Activated T-cell treated with anti-CD3 and anti-CD28 coated beads, Interleukin-2, amount 50 U/mL, for 4 hours (primary cell): ENCODE results near the gene ZDHHC24. TPM values are rescaled to one million over a fixed set of nuclear protein-coding genes. Genes with fewer than 3 reads are reported as not detected.
"Not testable (repeated sequence)": the region's sequence is repeated elsewhere in the genome, so short reads cannot be mapped to it uniquely, and the experiment has no call there.

Experiments used
- ATAC-seq, 2 donors: fragments of 200-7000 bp; cut with Tn5 transposase; one replicate each; pipeline ENCODE4 v1.10.0; 2021
- DNase-seq: peaks from one replicate; pipeline ENCODE4 v3.0.0-alpha.2; 2020
- H3K27me3 Mint-ChIP-seq: one replicate; pipeline ENCODE4 v1.8.0; 2021; ENCODE audit warnings: low read depth, mixed read lengths
- H3K36me3 Mint-ChIP-seq: one replicate; pipeline ENCODE4 v1.8.0; 2022; ENCODE audit warnings: mixed read lengths; ENCODE audit not compliant: insufficient read depth
- H3K4me1 Mint-ChIP-seq: one replicate; pipeline ENCODE4 v1.8.0; 2021; ENCODE audit warnings: low read depth, mixed read lengths
- H3K4me3 Mint-ChIP-seq: one replicate; pipeline ENCODE4 v1.8.0; 2021; ENCODE audit warnings: mild to moderate bottlenecking, moderate library complexity, mixed read lengths
- H3K9me3 Mint-ChIP-seq: one replicate; pipeline ENCODE4 v1.8.0; 2021; ENCODE audit warnings: mixed read lengths
- total RNA-seq, 3 donors: library from RNA; stranded (reverse); gene quantifications; one replicate each; pipeline ENCODE4 v1.2.1, GENCODE V29; 2021

The ZDHHC24 gene
- 1 to 10 TPM; 6.3 to 7.3 (median 6.4) TPM for total RNA-seq

- no peaks in the 10 kb centered on the region for H3K9me3 Mint-ChIP-seq
- H3K4me1 Mint-ChIP-seq, result peaks cover 38% of the 10 kb centered on the region
- H3K27me3 Mint-ChIP-seq, result no peaks in the 10 kb centered on the region
- DNase-seq, result peak; percentile 76
- peak; percentile 87 to 89 for ATAC-seq
- H3K4me3 Mint-ChIP-seq, result peak within 1 kb of the TSS; percentile 89
- H3K36me3 Mint-ChIP-seq, result peaks cover 14% of the 10 kb centered on the region
These were observed at the start of gene ZDHHC24 for GRCh38 chr11:66545701-66546367. TSS of gene ZDHHC24 (minus strand) at chr11:66546048. CDS start at chr11:66546003, 45 bp downstream.

- DNase-seq, result no peak
- H3K36me3 Mint-ChIP-seq, result peaks cover 6% of the 10 kb centered on the region
- H3K9me3 Mint-ChIP-seq, result no peaks in the 10 kb centered on the region
- H3K4me1 Mint-ChIP-seq, result peaks cover 27% of the 10 kb centered on the region
- peak overlapping the region; percentile 71 for H3K4me3 Mint-ChIP-seq
- ATAC-seq, result no peak
- H3K27me3 Mint-ChIP-seq, result no peaks in the 10 kb centered on the region
These were observed 49.5 kb upstream of the ZDHHC24 start for GRCh38 chr11:66595245-66595904.

- no peaks in the 10 kb centered on the region for H3K27me3 Mint-ChIP-seq
- peaks cover 2% of the 10 kb centered on the region for H3K36me3 Mint-ChIP-seq
- DNase-seq (no peak), ATAC-seq (no peak)
- peaks cover 27% of the 10 kb centered on the region for H3K4me1 Mint-ChIP-seq
- H3K4me3 Mint-ChIP-seq, result peak overlapping the region; percentile 99
- no peaks in the 10 kb centered on the region for H3K9me3 Mint-ChIP-seq
These were observed 47.8 kb upstream of the ZDHHC24 start for GRCh38 chr11:66593650-66594049.

- peak overlapping the region; percentile 99 for H3K4me3 Mint-ChIP-seq
- no peaks in the 10 kb centered on the region for H3K36me3 Mint-ChIP-seq
- H3K4me1 Mint-ChIP-seq, result peaks cover 27% of the 10 kb centered on the region
- H3K27me3 Mint-ChIP-seq, result no peaks in the 10 kb centered on the region
- ATAC-seq (peak in 1 of 2 donors; percentile 9), DNase-seq (no peak)
- H3K9me3 Mint-ChIP-seq, result no peaks in the 10 kb centered on the region
These were observed 47.4 kb upstream of the ZDHHC24 start for GRCh38 chr11:66593303-66593635.

GRCh38 chr11:66592457-66593302 is 46.8 kb upstream of the ZDHHC24 start, which contains the start of the genes CCDC87 and CCS:
TSS of gene CCDC87 (minus strand) at chr11:66593063. CDS start at chr11:66593015, 48 bp downstream.
TSS of gene CCS (plus strand) at chr11:66593185. CDS start at chr11:66593262, 77 bp downstream.
- Mint-ChIP-seq H3K4me3 (peak within 1 kb of the TSS; percentile 99), H3K4me1 (peaks cover 27% of the 10 kb centered on the region), H3K9me3 (no peaks in the 10 kb centered on the region), H3K36me3 (no peaks in the 10 kb centered on the region), H3K27me3 (no peaks in the 10 kb centered on the region)
- peak; percentile 99 to 100 for ATAC-seq
- peak; percentile 99 for DNase-seq

GRCh38 chr11:66591175-66591574 is 45.3 kb upstream of the ZDHHC24 start:
- peaks cover 27% of the 10 kb centered on the region for H3K4me1 Mint-ChIP-seq
- no peaks in the 10 kb centered on the region for H3K27me3 Mint-ChIP-seq
- H3K4me3 Mint-ChIP-seq, result no peak overlapping the region
- DNase-seq, result no peak
- no peak for ATAC-seq
- no peaks in the 10 kb centered on the region for H3K36me3 Mint-ChIP-seq
- no peaks in the 10 kb centered on the region for H3K9me3 Mint-ChIP-seq

- no peaks in the 10 kb centered on the region for H3K27me3 Mint-ChIP-seq
- no peaks in the 10 kb centered on the region for H3K36me3 Mint-ChIP-seq
- no peak for DNase-seq
- H3K4me1 Mint-ChIP-seq, result peaks cover 20% of the 10 kb centered on the region
- H3K9me3 Mint-ChIP-seq, result no peaks in the 10 kb centered on the region
- ATAC-seq, result no peak
- H3K4me3 Mint-ChIP-seq, result no peak overlapping the region
These were observed 44.3 kb upstream of the ZDHHC24 start for GRCh38 chr11:66589996-66590675.

GRCh38 chr11:66589315-66589714 is 43.5 kb upstream of the ZDHHC24 start:
- not testable (repeated sequence) for H3K9me3 Mint-ChIP-seq, DNase-seq, H3K4me3 Mint-ChIP-seq, H3K27me3 Mint-ChIP-seq, H3K36me3 Mint-ChIP-seq, ATAC-seq
- peaks cover 12% of the 10 kb centered on the region for H3K4me1 Mint-ChIP-seq

GRCh38 chr11:66586136-66586535 is 40.3 kb upstream of the ZDHHC24 start:
- no peaks in the 10 kb centered on the region for H3K36me3 Mint-ChIP-seq
- no peak overlapping the region for H3K4me3 Mint-ChIP-seq
- H3K4me1 Mint-ChIP-seq, result no peaks in the 10 kb centered on the region
- DNase-seq, result no peak
- no peaks in the 10 kb centered on the region for H3K27me3 Mint-ChIP-seq
- H3K9me3 Mint-ChIP-seq, result peaks cover 11% of the 10 kb centered on the region
- ATAC-seq, result no peak

GRCh38 chr11:66585447-66585846 is 39.6 kb upstream of the ZDHHC24 start:
- H3K9me3 Mint-ChIP-seq, result peaks cover 11% of the 10 kb centered on the region
- ATAC-seq, H3K36me3 Mint-ChIP-seq, DNase-seq, H3K4me1 Mint-ChIP-seq, H3K27me3 Mint-ChIP-seq, H3K4me3 Mint-ChIP-seq: not testable (repeated sequence)

- not testable (repeated sequence) for H3K4me3 Mint-ChIP-seq, H3K36me3 Mint-ChIP-seq, DNase-seq, H3K27me3 Mint-ChIP-seq, ATAC-seq
- Mint-ChIP-seq H3K4me1 (peaks cover 13% of the 10 kb centered on the region), H3K9me3 (peaks cover 11% of the 10 kb centered on the region)
These were observed 36.8 kb upstream of the ZDHHC24 start for GRCh38 chr11:66582565-66583147.

- DNase-seq (no peak), ATAC-seq (no peak)
- H3K27me3 Mint-ChIP-seq, result peaks cover under 1% of the 10 kb centered on the region
- H3K9me3 Mint-ChIP-seq, result peaks cover 11% of the 10 kb centered on the region
- H3K4me1 Mint-ChIP-seq, result peaks cover 13% of the 10 kb centered on the region
- no peak overlapping the region for H3K4me3 Mint-ChIP-seq
- no peaks in the 10 kb centered on the region for H3K36me3 Mint-ChIP-seq
These were observed 35.4 kb upstream of the ZDHHC24 start for GRCh38 chr11:66581261-66581660.

- ATAC-seq, result no peak
- peaks cover 13% of the 10 kb centered on the region for H3K4me1 Mint-ChIP-seq
- peaks cover 11% of the 10 kb centered on the region for H3K9me3 Mint-ChIP-seq
- H3K36me3 Mint-ChIP-seq, result no peaks in the 10 kb centered on the region
- no peak overlapping the region for H3K4me3 Mint-ChIP-seq
- no peak for DNase-seq
- peaks cover 5% of the 10 kb centered on the region for H3K27me3 Mint-ChIP-seq
These were observed 35.0 kb upstream of the ZDHHC24 start for GRCh38 chr11:66580803-66581202.
